Activated CD4-positive, alpha-beta T cell treated with anti-CD3 and anti-CD28 coated beads, Interleukin-2, Interleukin-4, amounts not matched to agents 100 ng/mL and 50 ng/mL, durations not matched to agents 16 hours and 8 hours (primary cell): ENCODE results near the gene PPP1R2C.

Experiments used
- DNase-seq: peaks from one replicate; pipeline ENCODE4 v3.0.0-alpha.2; 2020; ENCODE audit warnings: low spot score

The PPP1R2C gene

DNA sequence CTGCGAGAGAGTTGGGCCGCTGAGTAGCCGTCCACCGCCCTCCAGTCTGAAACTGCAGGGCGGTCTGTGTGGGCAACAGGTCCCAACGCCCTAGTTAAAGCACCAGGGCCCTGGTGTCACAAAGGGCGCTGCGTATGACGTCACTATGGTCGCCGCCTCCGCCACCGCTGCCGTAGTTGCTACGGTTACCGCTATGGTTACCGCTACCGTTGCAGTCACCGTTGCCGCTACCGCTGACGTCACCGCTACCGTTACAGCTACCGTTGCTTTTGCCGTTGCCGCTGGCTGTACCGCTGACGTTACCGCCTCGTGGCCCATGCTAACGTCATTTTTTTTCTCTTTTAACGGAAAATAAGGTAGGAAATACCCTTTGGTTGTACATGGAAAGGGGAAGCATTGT, at the start of gene PPP1R2C:
TSS of gene PPP1R2C (minus strand) at position 68 of the 400 bp plus-strand sequence. CDS start 84 bp downstream, outside the sequence.
- peak; percentile 28 for DNase-seq

DNA sequence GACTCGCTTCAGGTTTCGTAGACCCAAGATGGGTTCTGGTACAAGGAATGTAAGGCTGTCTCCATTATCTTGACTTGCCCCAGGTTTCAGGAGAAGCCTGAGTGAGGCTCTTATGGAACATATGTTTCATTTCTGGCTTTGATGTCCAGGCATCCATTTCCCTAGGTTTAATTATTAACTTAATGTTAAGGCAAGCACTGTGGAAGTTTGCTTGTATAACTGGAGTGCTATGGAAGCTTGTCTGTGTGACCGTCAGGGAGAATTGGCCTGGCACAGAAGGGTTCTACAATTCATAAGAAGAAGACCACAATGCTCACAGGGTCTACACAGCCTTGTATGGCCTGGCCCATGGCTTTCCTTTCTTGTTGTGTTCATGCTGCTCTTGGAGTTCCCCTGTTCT, 47.2 kb upstream of the PPP1R2C start:
- DNase-seq = no peak

DNA sequence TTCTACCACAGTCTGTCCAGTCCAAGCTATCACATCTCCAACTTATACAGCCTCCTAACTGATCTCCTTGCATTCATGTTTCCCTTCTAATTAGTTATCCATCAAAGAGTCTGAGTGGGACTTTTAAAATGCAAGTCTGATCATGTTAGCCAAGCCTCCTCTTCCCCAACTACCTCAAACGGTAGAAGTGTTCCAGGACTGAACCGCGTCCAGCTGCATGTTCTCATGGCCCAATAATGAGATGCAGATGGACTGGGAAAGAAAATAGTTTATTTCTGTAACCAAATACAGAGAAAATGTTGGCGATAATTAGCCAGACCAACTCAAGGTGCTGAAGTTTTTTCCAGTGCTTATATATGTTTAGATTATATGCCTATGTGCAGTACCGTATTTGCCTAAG, 46.6 kb upstream of the PPP1R2C start:
- DNase-seq = no peak

DNA sequence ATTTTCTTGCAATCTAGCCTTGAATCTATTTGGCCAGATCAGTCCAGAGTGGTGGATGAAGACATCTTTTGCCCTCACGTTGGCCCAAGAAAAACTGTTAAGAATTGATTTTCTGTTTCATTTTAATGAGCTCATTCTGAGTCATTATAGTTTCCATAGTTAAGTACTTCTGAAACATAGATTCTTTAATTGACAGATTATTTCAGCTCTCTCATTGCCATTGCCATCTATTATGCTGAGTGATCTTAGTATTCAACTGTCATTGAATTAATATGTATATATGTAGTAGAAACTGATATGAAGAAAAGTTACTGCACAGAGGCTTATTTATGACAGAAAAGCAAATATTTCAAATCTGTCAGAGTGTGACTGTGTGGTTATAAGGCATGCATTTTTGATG, 45.5 kb upstream of the PPP1R2C start:
- no peak for DNase-seq

DNA sequence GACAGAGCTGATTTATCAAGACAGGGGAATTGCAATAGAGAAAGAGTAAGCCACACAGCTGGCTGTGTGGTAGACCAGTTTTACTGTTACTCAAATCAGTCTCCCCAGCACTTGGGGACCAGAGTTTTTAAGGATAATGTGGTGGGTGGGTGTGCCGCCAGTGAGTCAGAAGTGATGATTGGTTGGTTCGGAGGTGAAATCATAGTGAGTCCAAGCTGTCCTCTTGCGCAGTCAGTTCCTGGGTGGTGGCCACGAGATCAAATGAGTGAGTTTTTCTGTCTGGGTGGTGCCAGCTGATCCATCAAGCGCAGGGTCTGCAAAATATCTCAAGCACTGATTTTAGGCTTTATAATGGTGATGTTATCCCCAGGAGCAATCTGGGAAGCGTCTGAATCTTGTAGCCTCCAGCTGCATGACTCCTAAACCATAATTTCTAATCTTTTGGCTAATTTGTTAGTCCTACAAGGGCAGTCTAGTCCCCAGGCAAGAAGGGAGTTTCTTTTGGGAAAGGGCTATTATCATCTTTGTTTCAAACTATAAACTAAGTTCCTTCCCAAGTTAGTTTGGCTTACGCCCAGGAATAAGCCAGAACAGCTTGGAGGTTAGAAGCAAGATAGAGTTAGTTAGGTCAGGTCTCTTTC, 44.0 kb upstream of the PPP1R2C start:
- no peak for DNase-seq

DNA sequence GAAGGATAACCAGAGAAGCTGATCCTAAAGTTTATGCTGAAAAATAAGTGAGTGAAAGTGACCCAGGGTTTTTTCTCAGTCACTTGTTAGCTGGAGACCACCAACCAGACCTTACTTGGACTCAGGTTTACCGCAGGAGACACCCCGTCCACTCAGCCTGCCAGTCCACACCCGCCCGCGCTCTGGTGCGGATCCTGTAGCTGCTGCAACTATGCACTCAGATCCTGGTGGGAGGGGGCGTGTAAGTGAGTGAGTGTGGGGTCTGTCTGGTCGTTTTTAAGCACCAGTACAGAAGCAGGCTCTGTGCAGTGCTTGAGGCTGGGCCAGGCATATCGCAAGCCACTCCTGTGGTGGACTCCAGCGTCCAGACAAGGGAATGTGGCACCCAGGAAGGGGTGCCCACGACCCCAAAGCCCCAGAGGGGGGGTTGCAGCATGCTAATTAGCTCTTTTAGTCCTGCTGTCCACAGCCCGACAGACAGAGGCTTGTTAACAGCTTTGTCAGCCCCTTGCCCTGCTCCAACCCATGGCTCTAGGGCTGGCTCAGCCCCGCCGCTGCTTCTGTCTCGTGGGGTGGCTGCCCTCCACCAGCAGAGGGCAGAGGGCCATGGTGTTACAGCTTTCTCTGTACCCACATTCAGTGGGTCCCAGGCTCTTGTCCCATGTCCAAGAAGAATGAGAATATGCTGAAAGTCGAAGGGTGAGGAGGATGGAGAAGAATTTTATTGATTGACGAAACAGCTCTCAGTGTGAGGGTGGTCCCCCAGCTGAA, 40.4 kb upstream of the PPP1R2C start:
- no peak for DNase-seq

DNA sequence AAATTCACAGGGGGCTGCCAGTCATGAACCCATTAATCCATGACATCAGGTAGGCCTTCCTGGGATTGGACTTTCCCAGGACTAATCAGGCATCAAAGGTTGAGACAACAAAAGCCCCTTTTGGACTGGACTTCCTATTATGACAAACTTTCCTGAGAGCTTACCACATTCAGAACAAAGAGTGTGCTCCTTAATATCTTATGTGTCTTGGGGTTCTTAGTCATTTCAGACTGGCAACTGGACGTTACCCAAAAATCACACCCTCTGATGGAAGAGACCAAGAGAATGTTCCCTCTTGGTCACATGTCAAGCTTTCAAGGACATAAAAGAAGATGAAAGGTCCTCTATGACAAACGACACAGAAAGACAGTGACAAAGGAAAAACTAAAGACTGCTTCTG, 31.6 kb upstream of the PPP1R2C start:
- no peak for DNase-seq

DNA sequence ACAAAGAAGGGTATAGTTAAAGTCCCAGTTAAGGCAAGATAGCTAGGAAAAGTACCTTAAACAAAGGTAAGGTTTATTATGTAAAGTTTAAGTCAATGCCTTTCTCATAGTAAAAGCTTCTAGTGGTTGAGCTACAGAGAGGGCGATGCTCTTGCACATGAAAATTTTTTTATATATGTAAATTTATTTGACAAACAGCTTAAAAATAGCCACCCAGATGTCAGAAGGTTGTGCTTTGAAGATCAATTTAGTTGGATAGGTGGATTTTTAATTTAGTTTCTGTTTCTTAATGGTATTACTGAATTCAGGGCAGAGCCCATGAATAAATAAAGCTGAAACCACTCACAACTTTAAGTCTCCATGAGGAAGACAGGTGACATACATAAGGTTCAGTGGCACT, 29.4 kb upstream of the PPP1R2C start:
- no peak for DNase-seq

DNA sequence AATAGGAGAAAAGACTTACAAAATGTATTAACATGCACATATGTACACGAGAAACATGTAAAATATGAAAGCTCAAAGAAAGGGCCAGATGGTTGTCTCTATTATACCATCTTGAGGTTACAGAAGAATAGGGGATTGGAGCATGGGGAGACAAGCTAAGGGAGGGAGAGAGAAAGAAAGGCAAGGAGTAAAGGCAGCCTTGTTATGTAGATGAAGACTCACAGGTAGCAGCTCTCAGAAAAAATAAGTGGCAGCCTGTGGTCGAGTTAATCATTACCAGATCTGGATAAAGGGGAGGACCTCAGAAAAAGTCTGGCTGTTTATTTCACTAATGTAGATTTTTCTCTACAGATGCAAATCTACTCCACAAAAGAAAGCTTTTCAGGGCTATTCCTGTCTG, 26.6 kb upstream of the PPP1R2C start:
- no peak for DNase-seq

DNA sequence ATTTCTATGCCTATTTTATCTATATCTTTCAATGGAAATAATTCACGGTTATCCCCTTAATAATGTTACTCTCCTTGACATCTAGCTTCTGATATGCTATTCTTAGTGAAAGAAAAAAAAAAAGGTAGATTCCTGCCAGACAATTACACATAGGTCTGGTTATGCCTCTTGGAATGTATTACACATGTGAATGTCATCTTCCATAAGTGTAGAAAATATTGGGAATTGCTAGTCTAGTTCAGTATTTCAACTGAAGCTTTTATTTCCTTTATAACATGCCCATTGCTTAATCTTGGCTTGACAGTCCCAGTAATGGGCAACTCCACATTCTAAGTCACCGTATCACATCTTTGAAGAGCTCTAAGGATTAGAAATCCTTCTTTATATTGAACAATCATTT, 25.4 kb upstream of the PPP1R2C start:
- DNase-seq = no peak

DNA sequence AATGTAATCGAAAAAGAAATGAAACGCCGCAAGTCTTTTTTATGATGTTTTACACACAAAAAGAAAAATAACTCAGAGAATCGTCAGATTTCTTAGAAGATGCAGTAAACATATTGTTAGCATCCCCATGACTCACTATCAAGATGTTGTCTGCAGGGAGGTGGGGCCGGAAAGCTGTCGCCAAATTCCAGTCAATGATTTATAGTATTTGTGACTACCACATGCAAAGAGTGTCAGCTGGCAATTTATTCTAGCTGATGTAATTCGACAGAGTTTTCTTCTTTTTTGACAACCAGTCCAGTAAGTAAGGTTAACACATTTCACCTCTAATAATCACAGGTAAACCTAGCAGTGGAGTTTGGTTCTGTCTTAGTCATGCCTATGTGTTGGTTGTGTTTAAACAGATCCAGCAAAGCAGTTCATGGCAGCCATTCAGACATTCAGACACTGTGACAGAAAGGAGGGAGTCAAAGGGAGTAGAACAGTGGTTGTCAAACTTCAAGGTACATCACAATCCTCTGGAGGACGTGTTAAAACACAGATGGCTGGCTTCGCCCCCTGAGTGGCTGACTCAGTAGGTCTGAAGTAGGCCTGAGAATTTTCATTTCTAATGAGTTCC, 19.8 kb upstream of the PPP1R2C start:
- no peak for DNase-seq

DNA sequence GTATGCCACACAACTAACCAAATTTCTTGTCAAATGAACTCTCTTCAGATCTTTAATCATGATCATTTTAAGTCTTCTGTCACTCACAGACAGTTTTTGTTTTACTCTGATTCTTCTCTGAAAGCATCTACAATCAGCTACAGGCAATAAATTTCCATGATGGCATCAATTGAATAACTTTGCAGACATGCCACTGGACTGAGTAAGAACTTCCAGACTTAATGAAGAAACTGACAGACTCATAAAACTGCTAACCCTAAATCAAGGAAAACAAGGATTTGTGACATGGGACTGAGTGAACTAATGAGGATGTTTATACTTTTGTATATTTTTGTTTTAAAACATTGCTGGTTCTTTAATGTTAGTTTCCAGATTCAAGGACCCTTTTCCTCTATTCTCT, 5.5 kb upstream of the PPP1R2C start:
- no peak for DNase-seq

DNA sequence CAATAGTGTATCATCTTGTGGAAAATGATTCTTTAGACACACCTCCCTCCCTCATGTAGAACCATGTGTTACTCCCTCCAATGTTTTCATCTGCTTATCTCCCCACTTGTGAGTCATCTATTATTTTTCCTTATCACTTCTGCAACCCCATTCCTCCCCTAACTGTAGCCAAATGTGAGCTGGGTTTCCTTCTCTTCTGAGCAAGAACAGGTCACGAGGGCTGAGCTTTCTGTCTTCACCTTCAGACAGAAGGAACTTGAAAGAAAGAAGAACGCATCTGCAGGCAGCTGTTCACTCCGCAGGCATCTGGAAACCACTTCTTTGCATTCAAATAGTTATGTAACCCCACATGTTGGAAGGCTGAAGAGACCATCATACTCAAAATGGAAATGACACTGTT, 1.8 kb downstream of the PPP1R2C start:
- no peak for DNase-seq

DNA sequence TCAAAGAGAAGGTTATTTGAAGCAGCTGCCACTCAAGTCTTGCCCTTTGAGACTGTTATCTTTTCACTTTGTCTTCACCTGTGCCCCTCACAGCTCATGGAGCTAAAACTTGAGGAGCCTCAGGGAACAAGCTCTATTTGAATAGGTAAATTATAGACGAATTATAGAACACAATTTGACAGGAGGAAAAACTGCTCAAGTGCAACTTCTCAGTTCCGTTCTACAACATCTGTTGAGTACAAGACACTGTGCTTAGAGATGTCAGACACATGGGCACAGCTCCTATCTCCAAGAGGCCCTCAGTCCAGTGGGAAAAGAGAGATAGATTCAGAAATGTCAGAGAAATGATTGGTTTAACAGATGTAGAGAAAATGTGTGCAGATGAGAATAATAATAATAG, 5.1 kb downstream of the PPP1R2C start:
- DNase-seq = no peak

DNA sequence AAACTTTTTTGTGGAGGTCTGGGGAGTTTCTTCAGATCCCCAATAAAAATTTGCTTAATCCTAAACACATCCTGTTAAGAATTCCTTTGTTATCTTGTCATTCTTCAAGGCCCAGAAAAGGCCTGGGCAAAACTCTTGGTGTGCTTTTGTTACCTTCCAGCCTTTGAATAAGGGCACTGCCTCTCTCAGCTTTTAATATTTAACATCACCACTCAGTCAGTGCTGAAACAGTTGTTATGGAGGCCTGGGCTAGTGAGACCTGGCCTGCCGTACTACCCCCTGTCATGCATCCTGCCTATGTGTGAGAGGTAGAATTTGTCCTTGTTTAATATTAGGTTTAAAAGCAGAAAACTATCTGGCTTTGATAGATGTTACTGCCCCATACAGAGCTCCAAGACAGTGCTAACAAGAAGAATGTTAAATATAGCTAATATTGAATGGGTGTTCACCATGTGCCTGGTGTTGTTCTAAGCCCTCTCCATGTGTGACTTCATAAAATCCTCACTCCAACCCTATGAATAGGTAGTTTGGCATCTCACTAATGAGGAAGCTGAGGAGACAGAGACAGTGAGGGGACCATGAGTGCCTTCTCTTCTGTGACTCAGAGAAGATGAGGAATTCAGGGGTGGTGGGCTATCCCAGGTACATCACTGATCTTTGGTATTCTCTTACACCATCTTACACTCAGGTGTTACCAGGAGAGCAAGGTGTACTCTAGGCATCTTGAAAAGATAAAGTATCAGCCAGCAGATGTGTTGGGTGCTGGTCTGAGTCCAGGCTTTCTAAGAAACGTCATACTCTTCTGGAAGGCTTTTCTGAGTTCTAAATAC, 6.2 kb downstream of the PPP1R2C start:
- DNase-seq = no peak

DNA sequence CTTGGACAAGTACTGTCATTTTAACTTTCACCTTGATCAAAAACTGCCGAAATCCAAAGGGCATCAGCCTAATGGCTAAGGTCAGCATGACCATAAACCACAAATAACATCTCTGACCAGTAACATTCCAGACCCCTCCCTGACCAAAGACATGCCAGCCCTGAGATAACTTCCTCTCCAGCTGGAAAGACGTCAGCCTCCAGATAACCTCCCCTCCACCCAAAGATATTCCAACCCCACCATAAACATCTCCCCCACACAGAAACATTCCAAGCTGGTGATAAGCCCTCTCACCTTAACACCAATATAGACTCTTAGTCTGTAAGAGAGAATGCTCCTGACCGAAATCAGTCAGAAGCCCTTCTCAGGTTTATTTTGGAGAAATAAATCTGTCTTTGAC, 7.4 kb downstream of the PPP1R2C start:
- no peak for DNase-seq

DNA sequence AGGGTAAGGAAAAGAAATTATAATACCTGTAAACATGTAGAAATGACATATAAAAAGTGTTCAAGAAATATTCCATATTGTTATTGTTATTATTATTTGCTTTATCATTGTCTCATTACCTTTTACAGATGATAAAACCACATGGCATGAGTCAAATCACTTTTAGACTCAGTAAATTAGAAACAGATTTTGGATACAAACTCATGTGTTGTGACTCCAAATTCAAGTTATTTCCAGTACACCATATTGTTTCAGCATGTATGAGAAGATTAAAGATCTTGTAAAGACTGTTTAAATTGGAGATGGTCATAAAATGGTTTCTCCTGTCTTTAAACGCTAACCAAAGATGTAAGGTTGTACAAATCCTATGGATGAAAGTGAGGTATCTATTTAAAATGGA, 18.1 kb downstream of the PPP1R2C start:
- no peak for DNase-seq

DNA sequence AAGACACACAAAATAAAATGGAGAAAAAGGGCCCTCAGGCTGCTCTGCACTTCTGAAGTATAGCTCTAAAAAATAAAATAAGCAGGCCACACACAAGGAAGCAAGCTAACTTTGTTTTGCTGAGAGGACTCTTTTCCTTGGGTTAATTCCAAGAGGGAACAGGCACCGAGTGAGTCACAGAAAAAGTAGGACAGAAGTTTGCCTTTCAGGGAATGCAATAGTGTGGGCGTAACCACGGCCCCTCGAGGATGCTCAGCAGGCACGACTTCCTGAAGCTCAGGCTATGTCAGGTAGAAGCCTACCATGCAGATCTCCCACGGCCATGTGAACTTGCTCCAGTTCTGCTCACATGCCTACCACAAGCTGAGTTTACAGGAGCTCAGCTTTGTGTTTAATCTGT, 22.1 kb downstream of the PPP1R2C start:
- no peak for DNase-seq

DNA sequence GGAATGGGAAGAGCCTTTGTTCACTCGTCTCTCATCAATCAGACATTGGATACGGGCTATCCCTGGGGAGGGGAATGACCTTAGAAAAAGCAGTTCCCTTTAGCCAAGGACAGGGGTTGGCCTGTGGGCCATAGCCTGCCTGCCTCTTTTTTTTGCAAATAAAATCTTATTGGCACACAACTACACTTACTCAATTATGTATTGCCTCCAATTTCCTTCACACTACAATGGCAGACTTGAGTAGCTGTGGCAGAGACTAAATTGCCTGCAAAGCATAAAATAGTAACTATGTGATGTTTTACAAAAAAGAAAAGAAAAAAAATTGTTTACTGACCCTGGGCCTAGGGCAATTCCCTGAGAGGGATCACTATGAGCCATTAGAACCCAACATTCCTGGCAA, 23.4 kb downstream of the PPP1R2C start:
- DNase-seq = no peak

DNA sequence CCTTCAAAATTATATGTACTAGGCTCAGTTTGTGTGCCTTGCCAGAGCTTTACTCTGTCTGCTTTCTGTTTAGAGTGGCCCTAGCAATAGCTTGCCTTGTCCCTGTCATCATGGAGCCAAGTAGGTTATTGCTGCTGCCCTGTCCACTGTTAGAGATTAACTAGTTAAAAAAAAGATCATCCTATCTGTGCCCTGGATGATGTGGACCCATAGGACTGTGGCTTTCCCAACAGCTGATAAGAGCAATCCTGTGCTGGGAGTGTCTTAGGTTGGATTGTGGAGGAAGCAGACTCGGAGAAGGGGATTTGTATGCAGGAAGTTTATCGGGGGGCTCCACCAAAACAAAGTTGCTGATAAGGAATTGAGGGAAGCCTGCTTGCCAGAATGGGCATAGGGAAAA, 23.8 kb downstream of the PPP1R2C start:
- DNase-seq = no peak

DNA sequence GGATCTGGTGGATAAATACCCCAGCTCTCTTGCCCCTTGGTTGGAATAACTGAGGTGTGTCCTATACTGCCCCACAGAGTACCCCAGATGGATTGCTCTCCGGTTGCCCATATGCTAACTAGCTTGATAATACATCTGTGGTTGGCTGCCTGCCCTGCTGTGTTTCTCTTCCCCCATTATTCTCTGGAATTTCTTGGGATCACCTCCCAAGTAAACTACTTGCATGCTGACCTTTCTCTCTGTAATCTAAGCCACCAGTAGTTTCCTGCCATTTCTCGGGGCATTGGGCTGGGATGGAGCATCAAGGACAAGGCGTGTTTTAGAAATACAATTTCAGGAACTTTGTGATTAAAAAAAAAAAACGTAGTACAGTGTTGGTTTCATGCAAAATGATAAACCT, 25.2 kb downstream of the PPP1R2C start:
- DNase-seq = no peak

DNA sequence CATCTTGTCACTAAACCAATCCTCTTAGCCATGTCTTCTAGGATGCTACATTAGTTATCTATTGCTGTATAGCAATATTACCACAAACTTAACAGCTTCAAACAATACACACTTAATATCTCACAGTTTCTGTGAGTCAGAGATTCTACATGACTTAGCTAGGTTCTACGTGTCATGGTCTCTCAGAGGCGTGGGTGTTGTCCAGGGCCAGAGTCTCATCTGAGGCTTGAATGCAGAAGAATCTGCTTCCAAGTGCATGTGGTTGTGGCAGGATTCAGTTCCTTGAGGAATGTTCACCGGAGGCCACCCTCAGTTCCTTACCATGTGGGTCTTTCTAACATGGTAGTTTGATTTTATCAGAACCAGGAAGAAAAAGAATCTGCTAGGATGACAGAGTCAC, 26.4 kb downstream of the PPP1R2C start:
- DNase-seq = no peak
